Measurements from ENCODE around the gene RIT1. TPM values are rescaled to one million over a fixed set of nuclear protein-coding genes. Genes with fewer than 3 reads are reported as not detected.
"Not testable (repeated sequence)": the region's sequence is repeated elsewhere in the genome, so short reads cannot be mapped to it uniquely, and the experiment has no call there.

RIT1 gene
- total RNA-seq, 1 experiment from 2014 or later, result 21.9 TPM

- POLR2A ChIA-PET, result no interaction called here
- no peak overlapping the region for H3K4me3 ChIP-seq (ENCODE audit: low read depth, low read length)
- no peak for TF ChIP-seq CTCF (IDR thresholded peaks at IDR 0.05; ENCODE audit: insufficient read depth in 1 of 2, low read depth in 1 of 2, low read length in 1 of 2, severe bottlenecking in 1 of 2, unreplicated experiment in 1 of 2)
- no peaks in the 10 kb centered on the region for H3K9me3 Mint-ChIP-seq (ENCODE audit: unreplicated experiment)
- peak overlapping the region; percentile 19 for H3K4me3 Mint-ChIP-seq (ENCODE audit: unreplicated experiment)
- H3K27me3 ChIP-seq (replicated peaks; ENCODE audit: control insufficient read depth, insufficient read depth, low read length), result no peaks in the 10 kb centered on the region
- CTCF ChIA-PET, result interaction anchor here (0.5 kb wide), 1 partner anchor 80 kb away, joined by 10 read pairs; no protein-coding TSS in a partner anchor
- DNase-seq, result no peak
- no peaks in the 10 kb centered on the region for H3K9me3 ChIP-seq
- no peaks in the 10 kb centered on the region for H3K36me3 Mint-ChIP-seq (ENCODE audit: insufficient read depth, unreplicated experiment)
- peaks cover 20% of the 10 kb centered on the region for H3K4me1 ChIP-seq
- no TSS peak for BruUV-seq (replicated peaks)
- no peaks in the 10 kb centered on the region for H3K27me3 Mint-ChIP-seq (ENCODE audit: insufficient read depth, unreplicated experiment)
- H3K36me3 ChIP-seq (ENCODE audit: control insufficient read depth, insufficient read depth, low read length), result 0 out of 2 replicates have a peak, but pooled peaks cover 1% of the 10 kb centered on the region
- intact Hi-C loops (cut with micrococcal nuclease; ENCODE audit: unreplicated experiment), result no loop called here
- peaks cover 16% of the 10 kb centered on the region for H3K4me1 Mint-ChIP-seq (ENCODE audit: low read depth, unreplicated experiment)
- no peak overlapping the region for H3K27ac Mint-ChIP-seq (ENCODE audit: unreplicated experiment)
These were observed 20.9 kb upstream of the RIT1 start for GRCh38 chr1:155932081-155932480.

- ChIA-PET CTCF (no interaction called here), POLR2A (interaction anchor here (0.7 kb wide), 1 partner anchor 320 kb away, joined by 4 read pairs; no protein-coding TSS in a partner anchor)
- Mint-ChIP-seq H3K27ac (ENCODE audit: unreplicated experiment) (no peak overlapping the region), H3K4me3 (ENCODE audit: unreplicated experiment) (peak overlapping the region; percentile 54), H3K4me1 (ENCODE audit: low read depth, unreplicated experiment) (peaks cover 16% of the 10 kb centered on the region), H3K9me3 (ENCODE audit: unreplicated experiment) (no peaks in the 10 kb centered on the region), H3K36me3 (ENCODE audit: insufficient read depth, unreplicated experiment) (no peaks in the 10 kb centered on the region), H3K27me3 (ENCODE audit: insufficient read depth, unreplicated experiment) (no peaks in the 10 kb centered on the region)
- H3K4me3 ChIP-seq (ENCODE audit: low read depth, low read length), result no peak overlapping the region
- H3K9me3 ChIP-seq, result no peaks in the 10 kb centered on the region
- TF ChIP-seq CTCF (IDR thresholded peaks at IDR 0.05; ENCODE audit: insufficient read depth in 1 of 2, low read depth in 1 of 2, low read length in 1 of 2, severe bottlenecking in 1 of 2, unreplicated experiment in 1 of 2), result no peak
- intact Hi-C loops (cut with micrococcal nuclease; ENCODE audit: unreplicated experiment), result no loop called here
- BruUV-seq (replicated peaks), result no TSS peak
- no peak for DNase-seq
- peaks cover 3% of the 10 kb centered on the region; the same call in 1 of the 2 replicates for H3K36me3 ChIP-seq (ENCODE audit: control insufficient read depth, insufficient read depth, low read length)
- H3K4me1 ChIP-seq, result peaks cover 20% of the 10 kb centered on the region
- H3K27me3 ChIP-seq (replicated peaks; ENCODE audit: control insufficient read depth, insufficient read depth, low read length), result no peaks in the 10 kb centered on the region
These were observed 20.3 kb upstream of the RIT1 start for GRCh38 chr1:155931332-155932038.

GRCh38 chr1:155930725-155931124, 19.6 kb upstream of the RIT1 start:
- CTCF ChIA-PET; H3K36me3 ChIP-seq (ENCODE audit: control insufficient read depth, insufficient read depth, low read length); H3K4me3 ChIP-seq (ENCODE audit: low read depth, low read length); H3K9me3 ChIP-seq; H3K27me3 ChIP-seq (replicated peaks; ENCODE audit: control insufficient read depth, insufficient read depth, low read length); H3K9me3 Mint-ChIP-seq (ENCODE audit: unreplicated experiment); H3K27ac Mint-ChIP-seq (ENCODE audit: unreplicated experiment); DNase-seq; H3K36me3 Mint-ChIP-seq (ENCODE audit: insufficient read depth, unreplicated experiment); BruUV-seq (replicated peaks); intact Hi-C loops (cut with micrococcal nuclease; ENCODE audit: unreplicated experiment); H3K27me3 Mint-ChIP-seq (ENCODE audit: insufficient read depth, unreplicated experiment): not testable (repeated sequence)
- peaks cover 20% of the 10 kb centered on the region for H3K4me1 ChIP-seq
- POLR2A ChIA-PET, result interaction anchor here (0.7 kb wide), 1 partner anchor 320 kb away, joined by 4 read pairs; no protein-coding TSS in a partner anchor
- Mint-ChIP-seq H3K4me1 (ENCODE audit: low read depth, unreplicated experiment) (peaks cover 16% of the 10 kb centered on the region), H3K4me3 (ENCODE audit: unreplicated experiment) (peak overlapping the region; percentile 54)
